T-helper 1 cell (primary cell): ENCODE data around the gene FOXJ2.
A peak's percentile ranks its signal among the peaks of the same experiment; 100 is the strongest.
"Not testable (repeated sequence)": the region's sequence is repeated elsewhere in the genome, so short reads cannot be mapped to it uniquely, and the experiment has no call there.

Source experiments
- DNase-seq, 5 donors: peaks; one replicate each; pipeline ENCODE4 v3.0.0-alpha.2; 2012 to 2020
- total RNA-seq, 4 donors: gene quantifications; one replicate each; lab custom pipeline; 2026; lab: John Stamatoyannopoulos, UW

The FOXJ2 gene
- total RNA-seq, result 41.2 to 58.1 (median 50.7) reads per million in 4 donors

- DNase-seq, result peak; percentile 64 to 81 (median 76)
These were observed at the start of gene FOXJ2 for GRCh38 chr12:8032242-8033152. FOXJ2 (plus strand) TSS chr12:8032716; CDS start chr12:8039833, 7,117 bp downstream.

- not testable (repeated sequence) for DNase-seq
These were observed 49.5 kb upstream of the FOXJ2 start for GRCh38 chr12:7983019-7983418.

- not testable (repeated sequence) for DNase-seq
These were observed 49.1 kb upstream of the FOXJ2 start for GRCh38 chr12:7983460-7983859.

GRCh38 chr12:7984900-7985299, 47.6 kb upstream of the FOXJ2 start:
- no peak for DNase-seq

- DNase-seq, result no peak
These were observed 46.6 kb upstream of the FOXJ2 start for GRCh38 chr12:7985802-7986418.

GRCh38 chr12:7989827-7990491, 42.6 kb upstream of the FOXJ2 start:
- peak; percentile 17 to 95 (median 36) for DNase-seq

- no peak for DNase-seq
These were observed 41.0 kb upstream of the FOXJ2 start for GRCh38 chr12:7991535-7991934.

GRCh38 chr12:7994731-7995205, 37.7 kb upstream of the FOXJ2 start:
- DNase-seq, result no peak

- peak; percentile 50 to 84 (median 69) for DNase-seq
These were observed 37.1 kb upstream of the FOXJ2 start for GRCh38 chr12:7995266-7995963.

- not testable (repeated sequence) for DNase-seq
These were observed 31.7 kb upstream of the FOXJ2 start for GRCh38 chr12:8000827-8001226.

GRCh38 chr12:8001496-8001895, 31.0 kb upstream of the FOXJ2 start:
- not testable (repeated sequence) for DNase-seq

GRCh38 chr12:8004897-8005296, 27.6 kb upstream of the FOXJ2 start:
- not testable (repeated sequence) for DNase-seq

GRCh38 chr12:8011331-8011730, 21.2 kb upstream of the FOXJ2 start:
- DNase-seq, result no peak

- DNase-seq, result no peak
These were observed 19.7 kb upstream of the FOXJ2 start for GRCh38 chr12:8012651-8013309.

GRCh38 chr12:8014836-8015235, 17.7 kb upstream of the FOXJ2 start:
- DNase-seq, result no peak

- not testable (repeated sequence) for DNase-seq
These were observed 14.3 kb upstream of the FOXJ2 start for GRCh38 chr12:8018213-8018612.

- peak in 1 of 5 donors; percentile 15 for DNase-seq
These were observed 13.6 kb upstream of the FOXJ2 start for GRCh38 chr12:8018666-8019581.

- DNase-seq, result peak; percentile 86 to 98 (median 95)
These were observed 6.1 kb upstream of the FOXJ2 start for GRCh38 chr12:8026291-8026900.

- no peak for DNase-seq
These were observed 4.7 kb upstream of the FOXJ2 start for GRCh38 chr12:8027856-8028255.

GRCh38 chr12:8028267-8028666, 4.2 kb upstream of the FOXJ2 start:
- DNase-seq, result no peak
